ENCODE results near the gene FCRLB.
A peak's percentile ranks its signal among the peaks of the same experiment; 100 is the strongest.
"Not testable (repeated sequence)": the region's sequence is repeated elsewhere in the genome, so short reads cannot be mapped to it uniquely, and the experiment has no call there.

FCRLB gene

DNA sequence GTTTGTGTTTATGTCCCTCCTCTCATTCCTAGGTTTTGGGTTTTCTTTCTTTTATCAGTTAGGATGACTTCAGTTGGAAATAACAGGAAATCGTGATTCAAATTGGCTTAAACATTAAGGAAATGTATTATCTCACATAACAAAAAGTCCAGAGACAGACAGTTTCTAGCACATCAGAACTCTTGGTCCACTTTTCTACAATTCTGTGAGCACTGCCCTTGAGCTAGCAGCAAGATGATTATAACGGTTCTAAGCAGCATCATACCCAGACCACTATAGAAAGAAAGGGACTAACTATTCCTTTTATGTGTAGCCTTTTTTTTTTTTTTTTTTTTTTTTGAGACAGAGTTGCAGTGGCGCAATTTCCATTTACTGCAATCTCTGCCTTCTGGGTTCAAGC lies 39.5 kb upstream of the FCRLB start:
- H3K27me3 Mint-ChIP-seq (ENCODE audit: low read depth), result peaks cover 4% of the 10 kb centered on the region
- H3K4me3 Mint-ChIP-seq, result no peak overlapping the region
- no peaks in the 10 kb centered on the region for H3K36me3 Mint-ChIP-seq (ENCODE audit: low read depth)
- no peak overlapping the region for H3K27ac Mint-ChIP-seq
- H3K4me1 Mint-ChIP-seq, result no peaks in the 10 kb centered on the region
- no peaks in the 10 kb centered on the region for H3K9me3 Mint-ChIP-seq
- TF ChIP-seq, protein P1, sequence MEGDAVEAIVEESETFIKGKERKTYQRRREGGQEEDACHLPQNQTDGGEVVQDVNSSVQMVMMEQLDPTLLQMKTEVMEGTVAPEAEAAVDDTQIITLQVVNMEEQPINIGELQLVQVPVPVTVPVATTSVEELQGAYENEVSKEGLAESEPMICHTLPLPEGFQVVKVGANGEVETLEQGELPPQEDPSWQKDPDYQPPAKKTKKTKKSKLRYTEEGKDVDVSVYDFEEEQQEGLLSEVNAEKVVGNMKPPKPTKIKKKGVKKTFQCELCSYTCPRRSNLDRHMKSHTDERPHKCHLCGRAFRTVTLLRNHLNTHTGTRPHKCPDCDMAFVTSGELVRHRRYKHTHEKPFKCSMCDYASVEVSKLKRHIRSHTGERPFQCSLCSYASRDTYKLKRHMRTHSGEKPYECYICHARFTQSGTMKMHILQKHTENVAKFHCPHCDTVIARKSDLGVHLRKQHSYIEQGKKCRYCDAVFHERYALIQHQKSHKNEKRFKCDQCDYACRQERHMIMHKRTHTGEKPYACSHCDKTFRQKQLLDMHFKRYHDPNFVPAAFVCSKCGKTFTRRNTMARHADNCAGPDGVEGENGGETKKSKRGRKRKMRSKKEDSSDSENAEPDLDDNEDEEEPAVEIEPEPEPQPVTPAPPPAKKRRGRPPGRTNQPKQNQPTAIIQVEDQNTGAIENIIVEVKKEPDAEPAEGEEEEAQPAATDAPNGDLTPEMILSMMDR (IDR thresholded peaks at IDR 0.05; ENCODE audit: unreplicated experiment in 3 of 3), result no peak

- H3K27me3 Mint-ChIP-seq (ENCODE audit: low read depth), result peaks cover 13% of the 10 kb centered on the region
- TF ChIP-seq, protein P1 (IDR thresholded peaks at IDR 0.05; ENCODE audit: unreplicated experiment in 3 of 3), result no peak
- H3K4me1 Mint-ChIP-seq, result no peaks in the 10 kb centered on the region
- no peak overlapping the region for H3K27ac Mint-ChIP-seq
- H3K36me3 Mint-ChIP-seq (ENCODE audit: low read depth), result no peaks in the 10 kb centered on the region
- no peaks in the 10 kb centered on the region for H3K9me3 Mint-ChIP-seq
- H3K4me3 Mint-ChIP-seq, result no peak overlapping the region
Measured at GRCh38 chr1:161688946-161689345, 32.4 kb upstream of the FCRLB start.

DNA sequence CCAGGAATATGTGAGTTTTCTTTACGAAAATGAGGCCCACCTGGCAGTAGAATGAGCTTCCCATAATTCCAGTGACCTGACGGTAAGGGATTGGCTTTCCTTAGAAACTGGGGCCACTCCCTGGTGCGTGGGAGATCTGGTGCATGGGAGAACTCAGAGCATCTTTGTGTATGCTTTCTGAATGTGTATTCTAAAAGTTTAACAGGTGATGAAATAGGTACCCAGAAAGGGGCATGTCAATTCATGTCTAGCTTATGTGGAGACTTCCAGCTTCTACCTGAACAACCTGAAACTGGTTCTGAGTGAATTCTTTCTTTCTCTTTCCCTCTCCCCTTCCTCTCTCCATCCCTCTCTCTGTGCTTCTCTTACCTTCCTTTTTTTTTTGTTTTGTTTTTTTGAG lies 29.5 kb upstream of the FCRLB start:
- H3K27ac Mint-ChIP-seq, result no peak overlapping the region
- no peaks in the 10 kb centered on the region for H3K4me1 Mint-ChIP-seq
- TF ChIP-seq, protein P1 (IDR thresholded peaks at IDR 0.05; ENCODE audit: unreplicated experiment in 3 of 3), result no peak
- H3K9me3 Mint-ChIP-seq, result peaks cover 12% of the 10 kb centered on the region
- peaks cover 27% of the 10 kb centered on the region for H3K27me3 Mint-ChIP-seq (ENCODE audit: low read depth)
- H3K4me3 Mint-ChIP-seq, result no peak overlapping the region
- no peaks in the 10 kb centered on the region for H3K36me3 Mint-ChIP-seq (ENCODE audit: low read depth)

DNA sequence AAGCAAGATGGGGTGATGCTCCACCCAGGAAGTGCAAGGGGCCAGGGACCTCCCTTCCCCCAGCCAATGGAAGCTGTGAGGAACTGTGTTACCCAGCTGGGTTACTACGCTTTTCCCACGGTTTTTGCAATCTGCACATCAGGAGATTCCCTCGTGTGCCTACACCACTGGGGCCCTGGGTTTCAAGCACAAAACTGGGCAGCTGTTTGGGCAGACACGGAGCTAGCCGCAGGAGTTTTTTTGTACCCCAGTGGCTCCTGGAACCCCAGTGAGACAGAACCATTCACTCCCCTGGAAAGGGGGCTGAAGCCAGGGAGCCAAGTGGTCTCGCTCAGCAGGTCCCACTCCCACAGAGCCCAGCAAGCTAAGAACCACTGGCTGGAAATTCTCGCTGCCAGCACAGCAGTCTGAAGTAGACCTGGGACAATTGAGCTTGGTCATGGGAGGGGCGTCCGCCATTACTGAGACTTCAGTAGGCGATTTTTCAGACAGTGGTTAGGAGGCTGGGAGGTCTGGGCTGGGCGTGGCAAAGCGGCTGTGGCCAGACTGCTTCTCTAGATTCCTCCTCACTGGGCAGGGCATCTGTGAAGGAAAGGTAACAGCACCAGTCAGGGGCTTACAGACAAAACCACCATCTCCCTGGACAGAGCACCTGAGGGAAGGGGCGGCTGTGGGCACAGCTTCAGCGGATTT lies 28.2 kb upstream of the FCRLB start:
- H3K27ac Mint-ChIP-seq; H3K4me3 Mint-ChIP-seq; H3K4me1 Mint-ChIP-seq; H3K36me3 Mint-ChIP-seq (ENCODE audit: low read depth): not testable (repeated sequence)
- peaks cover 31% of the 10 kb centered on the region for H3K27me3 Mint-ChIP-seq (ENCODE audit: low read depth)
- peaks cover 17% of the 10 kb centered on the region for H3K9me3 Mint-ChIP-seq

- not testable (repeated sequence) for H3K27ac Mint-ChIP-seq; H3K36me3 Mint-ChIP-seq (ENCODE audit: low read depth); H3K4me3 Mint-ChIP-seq; H3K4me1 Mint-ChIP-seq
- peaks cover 17% of the 10 kb centered on the region for H3K9me3 Mint-ChIP-seq
- H3K27me3 Mint-ChIP-seq (ENCODE audit: low read depth), result peaks cover 30% of the 10 kb centered on the region
Measured at GRCh38 chr1:161698302-161698701, 23.0 kb upstream of the FCRLB start.

DNA sequence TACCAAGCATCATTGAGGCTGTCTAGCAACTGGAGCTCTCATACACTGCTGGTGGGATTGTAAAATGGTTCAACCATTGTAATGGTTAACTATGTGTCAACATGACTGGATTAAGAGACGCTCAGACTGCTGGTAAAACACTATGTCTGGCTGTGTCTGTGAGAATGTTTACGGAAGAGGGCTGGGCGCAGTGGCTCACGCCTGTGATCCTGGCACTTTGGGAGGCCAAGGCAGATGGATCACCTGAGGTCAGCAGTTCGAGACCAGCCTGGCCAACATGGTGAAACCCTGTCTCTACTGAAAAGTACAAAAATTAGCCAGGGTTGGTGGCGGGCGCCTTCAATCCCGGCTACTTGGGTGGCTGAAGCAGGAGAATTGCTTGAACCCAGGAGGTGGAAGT lies 19.1 kb upstream of the FCRLB start:
- H3K4me3 Mint-ChIP-seq, result no peak overlapping the region
- no peaks in the 10 kb centered on the region for H3K4me1 Mint-ChIP-seq
- peak overlapping the region in 1 of 3 experiments; percentile 74 for H3K27ac Mint-ChIP-seq
- H3K9me3 Mint-ChIP-seq, result peaks cover 2% of the 10 kb centered on the region
- H3K36me3 Mint-ChIP-seq (ENCODE audit: low read depth), result no peaks in the 10 kb centered on the region
- H3K27me3 Mint-ChIP-seq (ENCODE audit: low read depth), result peaks cover 19% of the 10 kb centered on the region
- TF ChIP-seq, protein P1 (IDR thresholded peaks at IDR 0.05; ENCODE audit: unreplicated experiment in 3 of 3), result no peak

DNA sequence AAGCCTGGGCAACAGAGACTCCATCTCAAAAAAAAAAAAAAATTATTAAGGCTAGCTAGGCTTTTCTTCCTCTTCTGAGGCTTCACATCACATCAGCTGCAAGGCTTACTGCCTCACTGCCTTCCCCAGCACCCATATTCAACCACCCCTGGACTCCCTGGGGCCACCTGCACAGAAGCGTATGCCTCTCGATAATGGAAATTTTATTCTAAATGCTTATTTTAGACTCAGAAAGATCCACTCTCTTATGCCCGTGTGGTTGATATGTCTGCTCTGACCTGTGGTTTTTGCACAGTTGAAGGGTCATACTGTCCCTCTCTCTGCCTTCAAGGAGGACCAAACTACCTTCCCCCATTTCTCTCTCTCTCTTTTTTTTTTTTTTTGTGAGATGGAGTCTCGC lies 15.8 kb upstream of the FCRLB start:
- Mint-ChIP-seq H3K4me1 (no peaks in the 10 kb centered on the region), H3K4me3 (no peak overlapping the region), H3K27me3 (ENCODE audit: low read depth) (peaks cover 19% of the 10 kb centered on the region), H3K36me3 (ENCODE audit: low read depth) (no peaks in the 10 kb centered on the region), H3K9me3 (no peaks in the 10 kb centered on the region), H3K27ac (no peak overlapping the region)
- TF ChIP-seq, protein P1 (IDR thresholded peaks at IDR 0.05; ENCODE audit: unreplicated experiment in 3 of 3), result no peak
